ENCODE data around the gene ASCL4. TPM values are rescaled to one million over a fixed set of nuclear protein-coding genes. Genes with fewer than 3 reads are reported as not detected.

Gene ASCL4
- total and polyA plus RNA-seq, 4 donors, result under 0.01 TPM; not detected in 3

DNA sequence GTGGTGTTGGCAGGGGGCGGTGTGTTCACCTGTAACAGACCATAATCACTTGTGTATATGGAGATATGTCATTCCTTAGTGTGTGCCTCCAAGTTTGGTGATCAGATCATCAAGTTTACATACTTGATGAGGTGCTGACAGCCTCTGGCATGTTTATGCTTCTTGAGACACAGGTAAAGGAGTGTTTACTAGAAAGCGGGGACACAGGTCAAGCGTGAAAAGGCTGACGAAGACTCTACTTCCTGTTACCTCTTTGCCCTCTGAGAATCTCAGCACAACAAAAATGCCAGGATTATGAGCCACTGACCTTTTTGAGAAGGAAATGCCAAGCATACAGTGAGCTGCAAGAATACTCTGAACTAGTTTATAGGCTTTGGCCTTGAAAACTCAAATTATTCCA is 43.1 kb upstream of the ASCL4 start:
- Histone ChIP-seq H3K4me3 (ENCODE audit: low read depth in 1 of 3, low read length in 3 of 3) (no peak overlapping the region), H3K27ac (ENCODE audit: low read depth in 1 of 2, low read length in 2 of 2) (no peak overlapping the region), H3K4me1 (ENCODE audit: control insufficient read depth in 4 of 4, insufficient read depth in 4 of 4, low read length in 3 of 4) (no peaks in the 10 kb centered on the region), H3K36me3 (ENCODE audit: control insufficient read depth in 4 of 4, insufficient read depth in 3 of 4, low read depth in 1 of 4, low read length in 3 of 4) (peaks cover 7 to 32% (median 20%) of the 10 kb centered on the region in 4 donors), H3K9me3 (ENCODE audit: control insufficient read depth in 4 of 4, low read length in 3 of 4) (no peaks in the 10 kb centered on the region), H3K9ac (ENCODE audit: low read depth in 1 of 2, low read length in 2 of 2) (no peak overlapping the region), H3K27me3 (ENCODE audit: control insufficient read depth in 4 of 4, insufficient read depth in 4 of 4, low read length in 3 of 4) (no peaks in the 10 kb centered on the region)
- TF ChIP-seq, protein P1, sequence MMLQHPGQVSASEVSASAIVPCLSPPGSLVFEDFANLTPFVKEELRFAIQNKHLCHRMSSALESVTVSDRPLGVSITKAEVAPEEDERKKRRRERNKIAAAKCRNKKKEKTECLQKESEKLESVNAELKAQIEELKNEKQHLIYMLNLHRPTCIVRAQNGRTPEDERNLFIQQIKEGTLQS (IDR thresholded peaks at IDR 0.05), result no peak
- TF ChIP-seq EGR1 (IDR thresholded peaks at IDR 0.05; ENCODE audit: low read depth in 2 of 2), result no peak
- no peak for TF ChIP-seq RXRA (IDR thresholded peaks at IDR 0.05)
- TF ChIP-seq SP1 (IDR thresholded peaks at IDR 0.05), result no peak
- TF ChIP-seq HNF4A (conservative IDR thresholded peaks at IDR 0.05), result no peak
- TF ChIP-seq JUND (IDR thresholded peaks at IDR 0.05), result no peak
- no peak for TF ChIP-seq FOXA2 (IDR thresholded peaks at IDR 0.05)
- no peak for TF ChIP-seq HNF4G (IDR thresholded peaks at IDR 0.05)
- TF ChIP-seq, protein P2, sequence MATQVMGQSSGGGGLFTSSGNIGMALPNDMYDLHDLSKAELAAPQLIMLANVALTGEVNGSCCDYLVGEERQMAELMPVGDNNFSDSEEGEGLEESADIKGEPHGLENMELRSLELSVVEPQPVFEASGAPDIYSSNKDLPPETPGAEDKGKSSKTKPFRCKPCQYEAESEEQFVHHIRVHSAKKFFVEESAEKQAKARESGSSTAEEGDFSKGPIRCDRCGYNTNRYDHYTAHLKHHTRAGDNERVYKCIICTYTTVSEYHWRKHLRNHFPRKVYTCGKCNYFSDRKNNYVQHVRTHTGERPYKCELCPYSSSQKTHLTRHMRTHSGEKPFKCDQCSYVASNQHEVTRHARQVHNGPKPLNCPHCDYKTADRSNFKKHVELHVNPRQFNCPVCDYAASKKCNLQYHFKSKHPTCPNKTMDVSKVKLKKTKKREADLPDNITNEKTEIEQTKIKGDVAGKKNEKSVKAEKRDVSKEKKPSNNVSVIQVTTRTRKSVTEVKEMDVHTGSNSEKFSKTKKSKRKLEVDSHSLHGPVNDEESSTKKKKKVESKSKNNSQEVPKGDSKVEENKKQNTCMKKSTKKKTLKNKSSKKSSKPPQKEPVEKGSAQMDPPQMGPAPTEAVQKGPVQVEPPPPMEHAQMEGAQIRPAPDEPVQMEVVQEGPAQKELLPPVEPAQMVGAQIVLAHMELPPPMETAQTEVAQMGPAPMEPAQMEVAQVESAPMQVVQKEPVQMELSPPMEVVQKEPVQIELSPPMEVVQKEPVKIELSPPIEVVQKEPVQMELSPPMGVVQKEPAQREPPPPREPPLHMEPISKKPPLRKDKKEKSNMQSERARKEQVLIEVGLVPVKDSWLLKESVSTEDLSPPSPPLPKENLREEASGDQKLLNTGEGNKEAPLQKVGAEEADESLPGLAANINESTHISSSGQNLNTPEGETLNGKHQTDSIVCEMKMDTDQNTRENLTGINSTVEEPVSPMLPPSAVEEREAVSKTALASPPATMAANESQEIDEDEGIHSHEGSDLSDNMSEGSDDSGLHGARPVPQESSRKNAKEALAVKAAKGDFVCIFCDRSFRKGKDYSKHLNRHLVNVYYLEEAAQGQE (IDR thresholded peaks at IDR 0.05), result no peak
- no peak for TF ChIP-seq RAD21 (IDR thresholded peaks at IDR 0.05)
- no peak for TF ChIP-seq TAF1 (conservative IDR thresholded peaks at IDR 0.05)
- 77% methylated on average over 4 of the region's 4 CpGs for WGBS
- DNase-seq (ENCODE audit: low spot score), result no peak

DNA sequence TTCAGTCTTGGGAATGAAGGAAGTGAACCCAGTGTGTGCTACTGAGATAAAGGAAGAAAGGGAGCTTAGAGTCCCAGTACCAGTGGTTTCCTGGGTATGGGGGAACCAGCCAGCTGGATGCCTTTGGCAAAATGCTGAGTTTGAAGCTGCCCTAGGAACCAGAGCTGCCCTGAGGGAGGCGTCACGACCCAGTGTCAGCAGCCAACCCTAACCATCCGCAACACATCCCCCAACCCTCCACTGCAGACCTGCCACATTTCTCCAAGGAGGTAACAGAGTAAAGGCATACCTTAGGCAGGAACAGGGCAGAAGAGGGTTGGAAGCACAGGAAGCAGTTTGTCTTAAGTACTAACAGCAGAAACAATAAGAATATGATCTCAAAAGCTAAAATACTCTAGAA is 42.1 kb upstream of the ASCL4 start:
- Histone ChIP-seq H3K4me1 (ENCODE audit: control insufficient read depth in 4 of 4, insufficient read depth in 4 of 4, low read length in 3 of 4) (no peaks in the 10 kb centered on the region), H3K27ac (ENCODE audit: low read depth in 1 of 2, low read length in 2 of 2) (no peak overlapping the region), H3K9ac (ENCODE audit: low read depth in 1 of 2, low read length in 2 of 2) (no peak overlapping the region), H3K4me3 (ENCODE audit: low read depth in 1 of 3, low read length in 3 of 3) (no peak overlapping the region), H3K27me3 (ENCODE audit: control insufficient read depth in 4 of 4, insufficient read depth in 4 of 4, low read length in 3 of 4) (no peaks in the 10 kb centered on the region), H3K9me3 (ENCODE audit: control insufficient read depth in 4 of 4, low read length in 3 of 4) (no peaks in the 10 kb centered on the region), H3K36me3 (ENCODE audit: control insufficient read depth in 4 of 4, insufficient read depth in 3 of 4, low read depth in 1 of 4, low read length in 3 of 4) (peaks cover 7 to 40% (median 26%) of the 10 kb centered on the region in 4 donors)
- no peak for DNase-seq (ENCODE audit: low spot score)
- WGBS, result 89% methylated on average over 3 of the region's 3 CpGs
- TF ChIP-seq SP1 (IDR thresholded peaks at IDR 0.05) (no peak), TAF1 (conservative IDR thresholded peaks at IDR 0.05) (no peak)

DNA sequence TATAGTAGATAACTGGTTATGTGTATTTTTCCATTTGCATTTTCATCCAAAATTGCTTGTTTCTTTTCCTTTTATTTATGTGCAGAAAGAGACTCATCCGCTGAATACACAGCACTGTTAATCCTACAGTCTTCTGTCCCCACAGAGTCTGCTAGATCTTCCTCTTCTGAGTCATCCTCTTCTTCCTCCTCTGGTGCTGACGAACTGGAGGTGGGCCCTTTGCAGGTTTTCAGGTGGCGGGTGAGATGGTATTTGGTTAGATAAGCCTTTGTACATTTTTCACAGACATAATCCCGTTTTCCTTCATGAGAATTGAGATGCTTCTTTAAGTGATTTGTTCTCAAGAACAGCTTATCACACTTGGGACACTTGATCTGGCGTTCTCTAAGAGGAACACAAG is 40.4 kb upstream of the ASCL4 start:
- no peak overlapping the region for H3K27ac ChIP-seq (ENCODE audit: low read depth in 1 of 2, low read length in 2 of 2)
- TF ChIP-seq, protein P3, sequence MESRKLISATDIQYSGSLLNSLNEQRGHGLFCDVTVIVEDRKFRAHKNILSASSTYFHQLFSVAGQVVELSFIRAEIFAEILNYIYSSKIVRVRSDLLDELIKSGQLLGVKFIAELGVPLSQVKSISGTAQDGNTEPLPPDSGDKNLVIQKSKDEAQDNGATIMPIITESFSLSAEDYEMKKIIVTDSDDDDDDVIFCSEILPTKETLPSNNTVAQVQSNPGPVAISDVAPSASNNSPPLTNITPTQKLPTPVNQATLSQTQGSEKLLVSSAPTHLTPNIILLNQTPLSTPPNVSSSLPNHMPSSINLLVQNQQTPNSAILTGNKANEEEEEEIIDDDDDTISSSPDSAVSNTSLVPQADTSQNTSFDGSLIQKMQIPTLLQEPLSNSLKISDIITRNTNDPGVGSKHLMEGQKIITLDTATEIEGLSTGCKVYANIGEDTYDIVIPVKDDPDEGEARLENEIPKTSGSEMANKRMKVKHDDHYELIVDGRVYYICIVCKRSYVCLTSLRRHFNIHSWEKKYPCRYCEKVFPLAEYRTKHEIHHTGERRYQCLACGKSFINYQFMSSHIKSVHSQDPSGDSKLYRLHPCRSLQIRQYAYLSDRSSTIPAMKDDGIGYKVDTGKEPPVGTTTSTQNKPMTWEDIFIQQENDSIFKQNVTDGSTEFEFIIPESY (IDR thresholded peaks at IDR 0.05), result no peak
- TF ChIP-seq, protein P1 (IDR thresholded peaks at IDR 0.05), result no peak
- no peak for TF ChIP-seq TAF1 (conservative IDR thresholded peaks at IDR 0.05)
- no peak for DNase-seq (ENCODE audit: low spot score)
- H3K9me3 ChIP-seq (ENCODE audit: control insufficient read depth in 4 of 4, low read length in 3 of 4), result no peaks in the 10 kb centered on the region
- H3K27me3 ChIP-seq (ENCODE audit: control insufficient read depth in 4 of 4, insufficient read depth in 4 of 4, low read length in 3 of 4), result no peaks in the 10 kb centered on the region
- no peak overlapping the region for H3K9ac ChIP-seq (ENCODE audit: low read depth in 1 of 2, low read length in 2 of 2)
- no peak overlapping the region for H3K4me3 ChIP-seq (ENCODE audit: low read depth in 1 of 3, low read length in 3 of 3)
- H3K36me3 ChIP-seq (ENCODE audit: control insufficient read depth in 4 of 4, insufficient read depth in 3 of 4, low read depth in 1 of 4, low read length in 3 of 4), result peaks cover 9 to 58% (median 43%) of the 10 kb centered on the region in 4 donors
- no peaks in the 10 kb centered on the region for H3K4me1 ChIP-seq (ENCODE audit: control insufficient read depth in 4 of 4, insufficient read depth in 4 of 4, low read length in 3 of 4)
- WGBS, result 92% methylated on average over 5 of the region's 5 CpGs
